SK-N-SH (cell line): ENCODE results near the gene XRN1. TPM values are rescaled to one million over a fixed set of nuclear protein-coding genes. Genes with fewer than 3 reads are reported as not detected.

Experiments
- CTCF ChIA-PET: fragments of 300-600, 350-600 bp; formaldehyde crosslinking; extraction: SDS; loops from one replicate; lab custom pipeline; 2021; lab: Yijun Ruan, JAX
- POLR2A ChIA-PET: fragments of 350-600 bp; sonication (Branson Sonifier 250); formaldehyde crosslinking; extraction: SDS; loops from one replicate; lab custom pipeline; 2020; ENCODE audit warnings: antibody characterized with exemption, inconsistent platforms; lab: Yijun Ruan, JAX
- DNase-seq: peaks from one replicate; pipeline ENCODE4 v3.0.0; 2012
- H2AFZ ChIP-seq: fragments of 200-600 bp; sonication (generic); 2 replicates; pipeline ENCODE4 v1.8.1; 2016; ENCODE audit warnings: antibody characterized with exemption, mild to moderate bottlenecking, low read depth
- H3F3A ChIP-seq: fragments of 200-600 bp; sonication (generic); replicated peaks from 2 replicates; pipeline ENCODE3; 2016; ENCODE audit warnings: antibody characterized with exemption, mild to moderate bottlenecking; ENCODE audit not compliant: insufficient read depth
- H3K27ac ChIP-seq, 2 experiments: fragments of 200-500 bp in 1 of 2; fragments of 200-600 bp in 1 of 2; sonication (Bioruptor generic) in 1 of 2; sonication (generic), shearing (Covaris generic) in 1 of 2; 2 replicates each; pipeline versions ENCODE4 v1.5.1 to v1.6.1; 2014 to 2016; ENCODE audit warnings: low read depth in 2 of 2, inconsistent platforms in 1 of 2, low read length in 1 of 2, mild to moderate bottlenecking in 1 of 2, mixed read lengths in 1 of 2
- H3K27me3 ChIP-seq: fragments of 200-600 bp; sonication (generic), shearing (Covaris generic); 2 replicates; pipeline ENCODE4 v1.6.1; 2016; ENCODE audit warnings: mixed run types; ENCODE audit not compliant: insufficient read depth
- H3K36me3 ChIP-seq, 2 experiments: fragments of 200-500 bp in 1 of 2; fragments of 200-600 bp in 1 of 2; sonication (Bioruptor generic) in 1 of 2; sonication (generic) in 1 of 2; replicated peaks in 1 of 2; 2 replicates each; pipeline versions ENCODE3 to v1.5.1; 2014 to 2016; ENCODE audit warnings: low read length in 1 of 2, mild to moderate bottlenecking in 1 of 2; ENCODE audit not compliant: insufficient read depth in 2 of 2, control insufficient read depth in 1 of 2
- H3K4me1 ChIP-seq, 2 experiments: fragments of 200-500 bp in 1 of 2; fragments of 200-600 bp in 1 of 2; sonication (Bioruptor generic) in 1 of 2; sonication (generic), shearing (Covaris generic) in 1 of 2; 2 replicates each; pipeline versions ENCODE4 v1.5.1 to v1.6.1; 2014 to 2016; ENCODE audit warnings: low read depth in 1 of 2, low read length in 1 of 2, mixed run types in 1 of 2; ENCODE audit not compliant: insufficient read depth in 2 of 2, control insufficient read depth in 1 of 2
- H3K4me2 ChIP-seq: fragments of 200-600 bp; sonication (generic), shearing (Covaris generic); 2 replicates; pipeline ENCODE4 v1.6.1; 2017; ENCODE audit warnings: mixed run types
- H3K4me3 ChIP-seq, 2 experiments: fragments of 200-500 bp in 1 of 2; fragments of 200-600 bp in 1 of 2; sonication (Bioruptor generic) in 1 of 2; sonication (generic), shearing (Covaris generic) in 1 of 2; 2 replicates each; pipeline versions ENCODE4 v1.5.1 to v1.8.1; 2014 to 2016; ENCODE audit warnings: low read depth in 2 of 2, inconsistent platforms in 1 of 2, low read length in 1 of 2, mild to moderate bottlenecking in 1 of 2, mixed read lengths in 1 of 2, moderate library complexity in 1 of 2
- H3K79me2 ChIP-seq: fragments of 200-600 bp; sonication (generic); 2 replicates; pipeline ENCODE4 v1.8.1; 2017; ENCODE audit warnings: mild to moderate bottlenecking; ENCODE audit not compliant: insufficient read depth
- H3K9ac ChIP-seq: fragments of 200-600 bp; sonication (generic); 2 replicates; pipeline ENCODE4 v1.6.1; 2017; ENCODE audit warnings: mixed run types
- H3K9me2 ChIP-seq: fragments of 200-600 bp; sonication (generic); 2 replicates; pipeline ENCODE4 v1.6.1; 2017; ENCODE audit warnings: mixed run types
- H3K9me3 ChIP-seq: fragments of 200-600 bp; sonication (generic); 2 replicates; pipeline ENCODE4 v1.6.1; 2017; ENCODE audit warnings: mixed run types, mild to moderate bottlenecking, moderate library complexity
- H4K20me1 ChIP-seq: fragments of 200-600 bp; sonication (generic); 2 replicates; pipeline ENCODE4 v1.6.1; 2017; ENCODE audit warnings: mild to moderate bottlenecking, mixed run types; ENCODE audit not compliant: insufficient read depth
- ELF1 ChIP-seq: IDR thresholded peaks from 2 replicates; pipeline ENCODE4 v1.4.0; 2012
- EZH2phosphoT487 ChIP-seq: fragments of 200-600 bp; sonication (generic); IDR thresholded peaks from 2 replicates; pipeline ENCODE4 v1.6.1; 2017; ENCODE audit warnings: low read depth, mixed run types, mild to moderate bottlenecking, antibody characterized with exemption, moderate library complexity, borderline replicate concordance
- FOSL2 ChIP-seq: IDR thresholded peaks from 2 replicates; pipeline ENCODE4 v1.4.0; 2012; ENCODE audit warnings: low read depth, mild to moderate bottlenecking, moderate library complexity, borderline replicate concordance
- FOXJ3 ChIP-seq: sonication (generic); formaldehyde crosslinking; IDR thresholded peaks from 2 replicates; pipeline ENCODE4 v1.5.1; 2020; ENCODE audit warnings: mild to moderate bottlenecking, missing genetic modification reagents
- GABPA ChIP-seq: IDR thresholded peaks from 2 replicates; pipeline ENCODE4 v1.4.0; 2012; ENCODE audit warnings: low read depth, mild to moderate bottlenecking
- NFIC ChIP-seq: IDR thresholded peaks from 2 replicates; pipeline ENCODE4 v1.4.0; 2012; ENCODE audit warnings: borderline replicate concordance
- RCOR1 ChIP-seq: fragments of 150-350 bp; IDR thresholded peaks from 2 replicates; pipeline ENCODE4 v1.6.1; 2017; ENCODE audit warnings: antibody characterized with exemption, low read length
- RFX5 ChIP-seq: IDR thresholded peaks from 2 replicates; pipeline ENCODE4 v1.6.1; 2012; ENCODE audit warnings: mild to moderate bottlenecking, improper control_type of control experiment, low read length
- SIN3A ChIP-seq: IDR thresholded peaks from 2 replicates; pipeline ENCODE4 v1.6.1; 2012; ENCODE audit warnings: low read depth, mild to moderate bottlenecking, low read length, moderate library complexity, borderline replicate concordance
- SMC3 ChIP-seq: IDR thresholded peaks from 2 replicates; pipeline ENCODE4 v1.6.1; 2012; ENCODE audit warnings: low read depth, low read length, improper control_type of control experiment
- WGBS: methylation state at CpG from one replicate; pipeline ENCODE4 v1.1.6; 2017; ENCODE audit warnings: low lambda C conversion rate; 5-methylcytosine and 5-hydroxymethylcytosine counted together
- polyA plus RNA-seq, 3 experiments: library from polyadenylated mRNA; depleted of rRNA; stranded (reverse); fragments of >200 nt; gene quantifications; 2 replicates each; pipeline ENCODE4 v1.2.3, GENCODE V29; 2012
- TF ChIP-seq, protein P1 (sequence below): IDR thresholded peaks from 2 replicates; pipeline ENCODE4 v1.4.0; 2012; ENCODE audit warnings: low read depth, borderline replicate concordance
- TF ChIP-seq, protein P2 (sequence below): IDR thresholded peaks from 2 replicates; pipeline ENCODE4; 2012
- TF ChIP-seq, protein P3 (sequence below): fragments of 150-350 bp; IDR thresholded peaks from 2 replicates; pipeline ENCODE4 v1.6.1; 2016; ENCODE audit warnings: mild to moderate bottlenecking, low read depth, low read length
- TF ChIP-seq, protein P4 (sequence below): IDR thresholded peaks from 2 replicates; pipeline ENCODE4 v1.6.1; 2012; ENCODE audit warnings: mild to moderate bottlenecking, low read depth, low read length, moderate library complexity
- TF ChIP-seq, protein P5 (sequence below): IDR thresholded peaks from 2 replicates; pipeline ENCODE4 v1.4.0; 2012; ENCODE audit warnings: low read depth

XRN1 gene
- polyA plus RNA-seq, 1 of the 3 experiments (the other 2 are of a cell fraction): 2.7 TPM

DNA sequence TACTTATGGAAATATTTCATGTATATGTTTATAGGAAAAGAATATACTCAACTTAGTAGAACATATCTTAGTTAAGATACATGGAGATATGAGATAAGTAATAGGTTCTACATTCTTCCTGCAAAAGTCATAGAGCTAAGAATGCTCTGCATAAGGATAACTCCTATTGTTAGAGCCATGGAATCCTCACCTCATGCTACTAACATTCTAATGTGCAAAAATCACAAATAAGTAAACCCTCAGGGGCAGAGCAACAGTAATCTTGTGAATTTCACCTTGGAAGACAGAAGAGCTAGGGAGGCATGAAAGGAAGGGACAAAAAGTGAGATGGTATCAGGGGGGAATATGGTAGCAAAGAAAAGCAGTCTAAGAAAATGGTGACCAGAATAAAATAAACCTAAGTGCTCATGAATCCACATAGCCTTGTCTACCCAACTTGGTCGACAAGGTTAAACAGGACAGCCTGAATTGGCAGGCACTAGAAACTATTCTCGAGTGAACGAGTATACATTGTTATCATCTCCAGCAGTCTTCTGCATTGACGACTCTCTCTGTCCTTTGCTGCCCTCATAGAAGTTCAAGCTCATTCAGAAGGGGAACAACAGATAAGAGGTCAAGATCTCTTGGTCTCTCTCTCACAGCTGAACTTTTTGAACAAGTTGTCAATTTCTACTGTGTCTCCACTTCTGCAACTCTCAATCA, 52.8 kb downstream of the XRN1 start (continued):
- TF ChIP-seq, protein P1, sequence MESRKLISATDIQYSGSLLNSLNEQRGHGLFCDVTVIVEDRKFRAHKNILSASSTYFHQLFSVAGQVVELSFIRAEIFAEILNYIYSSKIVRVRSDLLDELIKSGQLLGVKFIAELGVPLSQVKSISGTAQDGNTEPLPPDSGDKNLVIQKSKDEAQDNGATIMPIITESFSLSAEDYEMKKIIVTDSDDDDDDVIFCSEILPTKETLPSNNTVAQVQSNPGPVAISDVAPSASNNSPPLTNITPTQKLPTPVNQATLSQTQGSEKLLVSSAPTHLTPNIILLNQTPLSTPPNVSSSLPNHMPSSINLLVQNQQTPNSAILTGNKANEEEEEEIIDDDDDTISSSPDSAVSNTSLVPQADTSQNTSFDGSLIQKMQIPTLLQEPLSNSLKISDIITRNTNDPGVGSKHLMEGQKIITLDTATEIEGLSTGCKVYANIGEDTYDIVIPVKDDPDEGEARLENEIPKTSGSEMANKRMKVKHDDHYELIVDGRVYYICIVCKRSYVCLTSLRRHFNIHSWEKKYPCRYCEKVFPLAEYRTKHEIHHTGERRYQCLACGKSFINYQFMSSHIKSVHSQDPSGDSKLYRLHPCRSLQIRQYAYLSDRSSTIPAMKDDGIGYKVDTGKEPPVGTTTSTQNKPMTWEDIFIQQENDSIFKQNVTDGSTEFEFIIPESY: no peak
- TF ChIP-seq, protein P2, sequence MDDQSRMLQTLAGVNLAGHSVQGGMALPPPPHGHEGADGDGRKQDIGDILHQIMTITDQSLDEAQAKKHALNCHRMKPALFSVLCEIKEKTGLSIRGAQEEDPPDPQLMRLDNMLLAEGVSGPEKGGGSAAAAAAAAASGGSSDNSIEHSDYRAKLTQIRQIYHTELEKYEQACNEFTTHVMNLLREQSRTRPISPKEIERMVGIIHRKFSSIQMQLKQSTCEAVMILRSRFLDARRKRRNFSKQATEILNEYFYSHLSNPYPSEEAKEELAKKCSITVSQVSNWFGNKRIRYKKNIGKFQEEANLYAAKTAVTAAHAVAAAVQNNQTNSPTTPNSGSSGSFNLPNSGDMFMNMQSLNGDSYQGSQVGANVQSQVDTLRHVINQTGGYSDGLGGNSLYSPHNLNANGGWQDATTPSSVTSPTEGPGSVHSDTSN: no peak

DNA sequence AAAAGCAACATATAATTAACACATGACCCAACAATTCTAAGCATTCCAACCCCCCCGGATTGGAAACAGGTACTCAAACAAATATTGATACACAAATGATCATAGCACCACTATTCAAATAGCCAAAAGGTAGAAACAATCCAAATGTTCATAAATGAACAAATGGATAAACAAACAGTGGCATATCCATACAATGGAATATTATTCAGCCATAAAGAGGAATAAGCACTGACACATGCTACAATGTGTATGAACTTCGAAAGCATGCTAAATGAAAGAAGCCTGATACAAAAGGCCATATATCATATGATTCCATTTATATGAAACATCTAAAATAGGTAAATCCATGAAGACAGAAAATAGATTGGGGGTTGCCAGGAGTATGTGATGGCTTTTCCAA, 62.8 kb downstream of the XRN1 start:
- TF ChIP-seq ELF1: no peak
- no peak for TF ChIP-seq RCOR1
- no peak for TF ChIP-seq RFX5
- no peak for TF ChIP-seq SMC3
- no peak for TF ChIP-seq SIN3A
- TF ChIP-seq, protein P3, sequence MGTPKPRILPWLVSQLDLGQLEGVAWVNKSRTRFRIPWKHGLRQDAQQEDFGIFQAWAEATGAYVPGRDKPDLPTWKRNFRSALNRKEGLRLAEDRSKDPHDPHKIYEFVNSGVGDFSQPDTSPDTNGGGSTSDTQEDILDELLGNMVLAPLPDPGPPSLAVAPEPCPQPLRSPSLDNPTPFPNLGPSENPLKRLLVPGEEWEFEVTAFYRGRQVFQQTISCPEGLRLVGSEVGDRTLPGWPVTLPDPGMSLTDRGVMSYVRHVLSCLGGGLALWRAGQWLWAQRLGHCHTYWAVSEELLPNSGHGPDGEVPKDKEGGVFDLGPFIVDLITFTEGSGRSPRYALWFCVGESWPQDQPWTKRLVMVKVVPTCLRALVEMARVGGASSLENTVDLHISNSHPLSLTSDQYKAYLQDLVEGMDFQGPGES: no peak
- TF ChIP-seq, protein P4, sequence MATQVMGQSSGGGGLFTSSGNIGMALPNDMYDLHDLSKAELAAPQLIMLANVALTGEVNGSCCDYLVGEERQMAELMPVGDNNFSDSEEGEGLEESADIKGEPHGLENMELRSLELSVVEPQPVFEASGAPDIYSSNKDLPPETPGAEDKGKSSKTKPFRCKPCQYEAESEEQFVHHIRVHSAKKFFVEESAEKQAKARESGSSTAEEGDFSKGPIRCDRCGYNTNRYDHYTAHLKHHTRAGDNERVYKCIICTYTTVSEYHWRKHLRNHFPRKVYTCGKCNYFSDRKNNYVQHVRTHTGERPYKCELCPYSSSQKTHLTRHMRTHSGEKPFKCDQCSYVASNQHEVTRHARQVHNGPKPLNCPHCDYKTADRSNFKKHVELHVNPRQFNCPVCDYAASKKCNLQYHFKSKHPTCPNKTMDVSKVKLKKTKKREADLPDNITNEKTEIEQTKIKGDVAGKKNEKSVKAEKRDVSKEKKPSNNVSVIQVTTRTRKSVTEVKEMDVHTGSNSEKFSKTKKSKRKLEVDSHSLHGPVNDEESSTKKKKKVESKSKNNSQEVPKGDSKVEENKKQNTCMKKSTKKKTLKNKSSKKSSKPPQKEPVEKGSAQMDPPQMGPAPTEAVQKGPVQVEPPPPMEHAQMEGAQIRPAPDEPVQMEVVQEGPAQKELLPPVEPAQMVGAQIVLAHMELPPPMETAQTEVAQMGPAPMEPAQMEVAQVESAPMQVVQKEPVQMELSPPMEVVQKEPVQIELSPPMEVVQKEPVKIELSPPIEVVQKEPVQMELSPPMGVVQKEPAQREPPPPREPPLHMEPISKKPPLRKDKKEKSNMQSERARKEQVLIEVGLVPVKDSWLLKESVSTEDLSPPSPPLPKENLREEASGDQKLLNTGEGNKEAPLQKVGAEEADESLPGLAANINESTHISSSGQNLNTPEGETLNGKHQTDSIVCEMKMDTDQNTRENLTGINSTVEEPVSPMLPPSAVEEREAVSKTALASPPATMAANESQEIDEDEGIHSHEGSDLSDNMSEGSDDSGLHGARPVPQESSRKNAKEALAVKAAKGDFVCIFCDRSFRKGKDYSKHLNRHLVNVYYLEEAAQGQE: no peak
- TF ChIP-seq NFIC: no peak
- TF ChIP-seq, protein P1: no peak
- no peak for TF ChIP-seq FOSL2
- TF ChIP-seq, protein P5, sequence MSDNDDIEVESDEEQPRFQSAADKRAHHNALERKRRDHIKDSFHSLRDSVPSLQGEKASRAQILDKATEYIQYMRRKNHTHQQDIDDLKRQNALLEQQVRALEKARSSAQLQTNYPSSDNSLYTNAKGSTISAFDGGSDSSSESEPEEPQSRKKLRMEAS: no peak
- no peak for TF ChIP-seq GABPA
- no peak for TF ChIP-seq FOXJ3 (CRISPR knock-in tag)
- no peak for TF ChIP-seq EZH2phosphoT487
- H3F3A ChIP-seq: no peaks in the 10 kb centered on the region
- ChIA-PET CTCF (interaction anchor here (1.4 kb wide), 1 partner anchor 23 kb away, joined by 3 read pairs; no protein-coding TSS in a partner anchor), POLR2A (interaction anchor here (1.2 kb wide), 1 partner anchor 62 kb away, joined by 3 read pairs; the partner anchor contains the start of gene XRN1)
- H3K4me3 ChIP-seq: no peak overlapping the region
- H3K9me2 ChIP-seq: no peaks in the 10 kb centered on the region
- no peak overlapping the region for H3K27ac ChIP-seq
- 90% methylated on average over 2 of the region's 2 CpGs for WGBS
- DNase-seq: no peak
- H2AFZ ChIP-seq: no peak overlapping the region
- no peaks in the 10 kb centered on the region for H4K20me1 ChIP-seq
- peaks cover 33 to 69% of the 10 kb centered on the region in 2 experiments for H3K36me3 ChIP-seq
- 0 out of 2 replicates have a peak, but pooled peaks cover 6% of the 10 kb centered on the region for H3K9me3 ChIP-seq
- H3K27me3 ChIP-seq: no peaks in the 10 kb centered on the region
- no peak overlapping the region for H3K9ac ChIP-seq
- no peaks in the 10 kb centered on the region for H3K79me2 ChIP-seq
- no peaks in the 10 kb centered on the region for H3K4me1 ChIP-seq
- H3K4me2 ChIP-seq: no peak overlapping the region
